GM12875 (cell line): ENCODE data around the gene C2CD2.

Experiments used
- H3K4me3 ChIP-seq: one replicate; pipeline ENCODE4 v1.5.1; 2011; ENCODE audit warnings: low read depth, low read length, control low read depth
- CTCF ChIP-seq: IDR thresholded peaks from 2 replicates; pipeline ENCODE4 v1.5.1; 2011; ENCODE audit warnings: low read depth, mild to moderate bottlenecking, control low read depth, inconsistent platforms, low read length, moderate library complexity, borderline replicate concordance; ENCODE audit not compliant: insufficient read depth

The C2CD2 gene

GRCh38 chr21:41980561-41980960, 26.7 kb upstream of the C2CD2 start:
- TF ChIP-seq CTCF, result no peak
- H3K4me3 ChIP-seq, result no peak overlapping the region

GRCh38 chr21:41979751-41980369, 26.0 kb upstream of the C2CD2 start:
- no peak overlapping the region for H3K4me3 ChIP-seq
- TF ChIP-seq CTCF, result no peak

GRCh38 chr21:41979335-41979734, 25.5 kb upstream of the C2CD2 start:
- TF ChIP-seq CTCF, result no peak
- no peak overlapping the region for H3K4me3 ChIP-seq

GRCh38 chr21:41977034-41977950, 23.5 kb upstream of the C2CD2 start:
- H3K4me3 ChIP-seq, result no peak overlapping the region
- TF ChIP-seq CTCF, result no peak

GRCh38 chr21:41976611-41977010, 22.8 kb upstream of the C2CD2 start:
- no peak overlapping the region for H3K4me3 ChIP-seq
- TF ChIP-seq CTCF, result no peak

- no peak overlapping the region for H3K4me3 ChIP-seq
- no peak for TF ChIP-seq CTCF
Observed at GRCh38 chr21:41975391-41976272, 21.8 kb upstream of the C2CD2 start.
